Esophagus squamous epithelium (tissue), 5 donors: ENCODE measurements around the gene COL28A1. TPM values are rescaled to one million over a fixed set of nuclear protein-coding genes. Genes with fewer than 3 reads are reported as not detected.

Source experiments
- DNase-seq: peaks from one replicate; lab custom pipeline; 2025; lab: John Stamatoyannopoulos, UW
- H3K27ac ChIP-seq, 4 donors: fragments of 200-600 bp; sonication (generic); one replicate each; pipeline ENCODE4 v1.5.1; 2016 to 2019; ENCODE audit warnings: mild to moderate bottlenecking in 1 of 4
- H3K27me3 ChIP-seq, 4 donors: fragments of 200-600 bp; sonication (generic); 1 replicate in 3 of 4; 2 replicates in 1 of 4; pipeline versions ENCODE4 v1.5.1 to v1.6.0; 2017 to 2021; ENCODE audit warnings: antibody characterized with exemption in 1 of 4
- H3K36me3 ChIP-seq, 3 donors: fragments of 200-600 bp; sonication (generic); one replicate each; pipeline ENCODE4 v1.5.1; 2016 to 2019
- H3K4me1 ChIP-seq, 3 donors: fragments of 200-600 bp; sonication (generic); one replicate each; pipeline ENCODE4 v1.5.1; 2017 to 2019
- H3K4me3 ChIP-seq, 4 donors: fragments of 200-600 bp; sonication (generic); 1 replicate in 3 of 4; 2 replicates in 1 of 4; pipeline ENCODE4 v1.5.1; 2016 to 2019; ENCODE audit warnings: mild to moderate bottlenecking in 2 of 4, moderate library complexity in 1 of 4
- H3K9me3 ChIP-seq, 3 donors: fragments of 200-600 bp; sonication (generic); one replicate each; pipeline ENCODE4 v1.5.1; 2016 to 2019
- CTCF ChIP-seq, 6 experiments: fragments of 450-650 bp in 4 of 6; fragments of 200-600 bp in 2 of 6; sonication (generic) in 2 of 6; IDR thresholded peaks; one replicate each; pipeline ENCODE4 v1.5.1; 2016 to 2019; ENCODE audit warnings: antibody characterized with exemption in 6 of 6, mild to moderate bottlenecking in 4 of 6, moderate library complexity in 4 of 6
- POLR2A ChIP-seq, 4 donors: fragments of 450-650 bp; IDR thresholded peaks; one replicate each; pipeline ENCODE4 v1.6.1; 2017; ENCODE audit warnings: antibody characterized with exemption in 4 of 4, mild to moderate bottlenecking in 4 of 4, moderate library complexity in 3 of 4
- WGBS, 2 donors: methylation state at CpG; one replicate each; pipeline ENCODE4 v1.1.5; 2018; 5-methylcytosine and 5-hydroxymethylcytosine counted together
- intact Hi-C: fragments of 100-400 bp; cut with DNase I; formaldehyde crosslinking; loops from one replicate; pipeline ENCODE4 v1.15.0; 2022
- total RNA-seq, 4 donors: library from RNA; depleted of rRNA; stranded (reverse); fragments of >200 nt; gene quantifications; one replicate each; pipeline ENCODE4 v1.1.0, GENCODE V29; 2016
- donor health status: DM: yes; HTN: yes; CAD: no.

Gene COL28A1
- total RNA-seq, 4 donors from 2014 or later = 0.11 to 3.1 (median 0.40) TPM

GRCh38 chr7:7579638-7580037 lies 44.0 kb upstream of the COL28A1 start:
- intact Hi-C loops = loop anchor here (10.0 kb wide), 2 partner anchors 55 to 385 kb away; partner anchors contain the start of gene GLCCI1
- no peaks in the 10 kb centered on the region for H3K9me3 ChIP-seq
- peaks cover 0 to 8% (median 0%) of the 10 kb centered on the region in 3 donors for H3K4me1 ChIP-seq
- TF ChIP-seq POLR2A (IDR thresholded peaks at IDR 0.05) = no peak
- TF ChIP-seq CTCF (IDR thresholded peaks at IDR 0.05) = no peak
- no peak overlapping the region for H3K4me3 ChIP-seq
- no peak for DNase-seq
- no peaks in the 10 kb centered on the region for H3K27me3 ChIP-seq
- 94 to 98% methylated on average over 3 of the region's 3 CpGs for whole genome bisulfite sequencing, 2 donors
- peaks cover 0 to 28% (median 0%) of the 10 kb centered on the region in 3 donors for H3K36me3 ChIP-seq
- H3K27ac ChIP-seq = no peak overlapping the region

- no peak overlapping the region for H3K4me3 ChIP-seq
- peaks cover 0 to 8% (median 0%) of the 10 kb centered on the region in 3 donors for H3K4me1 ChIP-seq
- 69 to 70% methylated on average over 1 of the region's 1 CpG for WGBS, 2 donors
- no peaks in the 10 kb centered on the region for H3K27me3 ChIP-seq
- no peak overlapping the region for H3K27ac ChIP-seq
- peaks cover 0 to 29% (median 0%) of the 10 kb centered on the region in 3 donors for H3K36me3 ChIP-seq
- no peak for DNase-seq
- intact Hi-C loops = loop anchor here (10.0 kb wide), 2 partner anchors 57 to 387 kb away; partner anchors contain the start of gene GLCCI1
- no peak for TF ChIP-seq POLR2A (IDR thresholded peaks at IDR 0.05)
- no peak for TF ChIP-seq CTCF (IDR thresholded peaks at IDR 0.05)
- no peaks in the 10 kb centered on the region for H3K9me3 ChIP-seq
These were observed 42.2 kb upstream of the COL28A1 start for GRCh38 chr7:7577888-7578287.

DNA sequence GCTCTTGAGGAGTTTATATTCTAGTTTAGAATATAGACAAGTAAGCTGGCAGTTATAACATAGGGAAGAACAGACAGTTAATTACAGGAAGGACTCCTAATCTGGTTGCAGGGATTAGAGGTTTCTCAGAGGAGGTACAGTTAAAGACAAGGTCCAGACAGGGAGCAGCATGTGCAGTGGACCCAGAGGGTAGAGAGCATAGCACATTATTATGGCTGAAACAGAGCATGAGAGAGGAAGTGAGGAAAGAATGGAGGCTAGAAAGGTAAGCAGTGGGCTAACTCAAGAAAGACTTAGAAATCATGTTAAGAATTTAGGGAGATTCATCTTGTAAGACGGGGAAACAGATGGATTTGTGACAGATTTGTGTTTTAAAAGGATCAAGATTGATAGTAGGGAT lies 40.7 kb upstream of the COL28A1 start:
- WGBS, 2 donors = 95 to 96% methylated on average over 1 of the region's 1 CpG
- Histone ChIP-seq H3K36me3 (peaks cover 0 to 29% (median 0%) of the 10 kb centered on the region in 3 donors), H3K27ac (no peak overlapping the region), H3K9me3 (no peaks in the 10 kb centered on the region), H3K4me3 (no peak overlapping the region), H3K4me1 (peaks cover 0 to under 1% (median 0%) of the 10 kb centered on the region in 3 donors), H3K27me3 (no peaks in the 10 kb centered on the region)
- DNase-seq = no peak
- intact Hi-C loops = loop anchor here (10.0 kb wide), 2 partner anchors 58 to 388 kb away; partner anchors contain the start of gene GLCCI1
- TF ChIP-seq POLR2A (IDR thresholded peaks at IDR 0.05) (no peak), CTCF (IDR thresholded peaks at IDR 0.05) (no peak)

- peaks cover 0 to 17% (median 0%) of the 10 kb centered on the region in 3 donors for H3K36me3 ChIP-seq
- intact Hi-C loops = loop anchor here (10.0 kb wide), 2 partner anchors 61 to 391 kb away; partner anchors contain the start of gene GLCCI1
- H3K27me3 ChIP-seq = no peaks in the 10 kb centered on the region
- DNase-seq = no peak
- TF ChIP-seq POLR2A (IDR thresholded peaks at IDR 0.05) (no peak), CTCF (IDR thresholded peaks at IDR 0.05) (no peak)
- 85 to 90% methylated on average over 2 of the region's 2 CpGs for WGBS, 2 donors
- H3K4me3 ChIP-seq = no peak overlapping the region
- peaks cover 5 to 26% (median 7%) of the 10 kb centered on the region in 3 donors for H3K4me1 ChIP-seq
- no peaks in the 10 kb centered on the region for H3K9me3 ChIP-seq
- no peak overlapping the region for H3K27ac ChIP-seq
These were observed 38.0 kb upstream of the COL28A1 start for GRCh38 chr7:7573701-7574100.

GRCh38 chr7:7570584-7570983 lies 34.9 kb upstream of the COL28A1 start:
- H3K36me3 ChIP-seq = peaks cover 0 to 12% (median 0%) of the 10 kb centered on the region in 3 donors
- no peak overlapping the region for H3K4me3 ChIP-seq
- intact Hi-C loops = loop anchor here (10.0 kb wide), 2 partner anchors 64 to 394 kb away; partner anchors contain the start of gene GLCCI1
- 97 to 100% methylated on average over 2 to 3 of the region's 3 CpGs for WGBS, 2 donors
- H3K4me1 ChIP-seq = peaks cover 17 to 51% (median 26%) of the 10 kb centered on the region in 3 donors
- no peaks in the 10 kb centered on the region for H3K9me3 ChIP-seq
- TF ChIP-seq POLR2A (IDR thresholded peaks at IDR 0.05) (no peak), CTCF (IDR thresholded peaks at IDR 0.05) (no peak)
- no peak for DNase-seq
- H3K27ac ChIP-seq = no peak overlapping the region
- no peaks in the 10 kb centered on the region for H3K27me3 ChIP-seq
